Common myeloid progenitor, CD34-positive (primary cell): ENCODE data around the gene CETN2.

Experiments used
- CTCF ChIA-PET: fragments of 350-600 bp; sonication (Branson Sonifier 250); formaldehyde crosslinking; loops from one replicate; lab custom pipeline; 2021; ENCODE audit warnings: antibody characterized with exemption; lab: Charles Lee
- POLR2A ChIA-PET: fragments of 350-600 bp; sonication (Branson Sonifier 250); formaldehyde crosslinking; loops from one replicate; lab custom pipeline; 2021; ENCODE audit warnings: antibody characterized with exemption; lab: Charles Lee
- DNase-seq, 3 donors: peaks; one replicate each; pipeline versions ENCODE4 v3.0.0 to v3.0.0-alpha.2; 2013
- H3K27ac ChIP-seq, 2 experiments: 1 replicate in 1 of 2; 2 replicates in 1 of 2; pipeline ENCODE4 v1.7.0; 2013; ENCODE audit warnings: inconsistent platforms in 2 of 2, low read length in 2 of 2, mild to moderate bottlenecking in 2 of 2, low read depth in 1 of 2, moderate library complexity in 1 of 2; ENCODE audit not compliant: severe bottlenecking in 2 of 2, insufficient read depth in 1 of 2, poor library complexity in 1 of 2
- H3K27me3 ChIP-seq, 5 experiments: replicated peaks in 2 of 5; 1 replicate in 3 of 5; 2 replicates in 2 of 5; pipeline versions ENCODE4 v1.6.1 to v1.7.0; 2013; ENCODE audit warnings: low read length in 4 of 5, mild to moderate bottlenecking in 2 of 5, moderate library complexity in 2 of 5, inconsistent platforms in 1 of 5; ENCODE audit not compliant: insufficient read depth in 5 of 5, control insufficient read depth in 4 of 5
- H3K36me3 ChIP-seq, 4 experiments: 1 replicate in 2 of 4; 2 replicates in 2 of 4; pipeline versions ENCODE4 v1.6.1 to v1.7.0; 2013; ENCODE audit warnings: low read length in 3 of 4, control low read depth in 1 of 4, mild to moderate bottlenecking in 1 of 4; ENCODE audit not compliant: control insufficient read depth in 4 of 4, insufficient read depth in 4 of 4
- H3K4me1 ChIP-seq, 4 experiments: 1 replicate in 3 of 4; 2 replicates in 1 of 4; pipeline versions ENCODE4 v1.6.1 to v1.7.1; 2013; ENCODE audit warnings: low read length in 3 of 4, mild to moderate bottlenecking in 3 of 4, control low read depth in 1 of 4, inconsistent platforms in 1 of 4, moderate library complexity in 1 of 4; ENCODE audit not compliant: control insufficient read depth in 4 of 4, insufficient read depth in 4 of 4; ENCODE audit errors: control extremely low read depth in 1 of 4
- H3K4me3 ChIP-seq, 7 experiments: 1 replicate in 4 of 7; 2 replicates in 3 of 7; pipeline versions ENCODE4 v1.5.1 to v1.7.0; 2013; ENCODE audit warnings: mild to moderate bottlenecking in 7 of 7, low read length in 6 of 7, moderate library complexity in 6 of 7, inconsistent platforms in 2 of 7, low read depth in 2 of 7, control low read depth in 1 of 7; ENCODE audit not compliant: insufficient read depth in 4 of 7, control insufficient read depth in 1 of 7; ENCODE audit errors: extremely low read depth in 1 of 7
- H3K9me3 ChIP-seq, 5 experiments: 1 replicate in 4 of 5; 2 replicates in 1 of 5; pipeline versions ENCODE4 v1.6.1 to v1.7.1; 2013; ENCODE audit warnings: low read length in 4 of 5, mild to moderate bottlenecking in 2 of 5, inconsistent platforms in 1 of 5, low read depth in 1 of 5, moderate library complexity in 1 of 5; ENCODE audit not compliant: control insufficient read depth in 4 of 5, insufficient read depth in 2 of 5; ENCODE audit errors: control extremely low read depth in 1 of 5
- WGBS: methylation state at CpG from one replicate; pipeline ENCODE4 v1.1.5; 2013; ENCODE audit not compliant: insufficient coverage; 5-methylcytosine and 5-hydroxymethylcytosine counted together

The CETN2 gene

DNA sequence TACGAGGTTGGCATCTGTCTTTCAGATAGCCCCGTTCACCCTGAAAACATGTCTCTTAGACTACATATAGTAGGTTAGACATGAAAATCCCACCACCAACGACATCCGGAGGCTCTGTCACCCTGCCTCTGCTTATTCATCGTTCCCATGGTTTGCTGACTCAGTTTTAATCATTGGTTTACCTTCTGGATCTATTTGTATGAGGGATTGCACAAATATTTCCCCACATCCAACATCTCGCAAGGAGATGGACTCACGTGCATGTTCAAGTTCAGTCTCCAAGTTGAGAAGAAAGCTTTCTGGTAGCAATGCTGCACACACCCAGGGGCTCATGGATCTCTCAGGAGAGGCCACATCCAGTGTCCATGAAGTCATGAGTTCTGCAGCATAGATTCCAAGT, 10.8 kb downstream of the CETN2 start:
- Histone ChIP-seq H3K4me3 (no peak overlapping the region), H3K27me3 (peaks cover 0 to 23% (median 3%) of the 10 kb centered on the region in 5 experiments), H3K36me3 (no peaks in the 10 kb centered on the region), H3K27ac (no peak overlapping the region), H3K9me3 (no peaks in the 10 kb centered on the region), H3K4me1 (no peaks in the 10 kb centered on the region)
- 78% methylated on average over 7 of the region's 7 CpGs for WGBS
- ChIA-PET CTCF (interaction anchor here (1.0 to 1.4 kb wide), 3 partner anchors 9 to 106 kb away, joined by 3 to 4 read pairs (median 3); no protein-coding TSS in a partner anchor), POLR2A (no interaction called here)
- DNase-seq, result no peak

GRCh38 chrX:152819266-152819665, 11.3 kb downstream of the CETN2 start:
- ChIA-PET CTCF (interaction anchor here (1.0 to 1.4 kb wide), 3 partner anchors 10 to 106 kb away, joined by 3 to 4 read pairs (median 3); no protein-coding TSS in a partner anchor), POLR2A (no interaction called here)
- Histone ChIP-seq H3K36me3 (no peaks in the 10 kb centered on the region), H3K27ac (no peak overlapping the region), H3K4me3 (no peak overlapping the region), H3K9me3 (no peaks in the 10 kb centered on the region), H3K27me3 (peaks cover 0 to 18% (median under 1%) of the 10 kb centered on the region in 5 experiments), H3K4me1 (peaks cover 0 to 2% (median 0%) of the 10 kb centered on the region in 4 experiments)
- DNase-seq, result no peak
- WGBS, result 84% methylated on average over 2 of the region's 2 CpGs

DNA sequence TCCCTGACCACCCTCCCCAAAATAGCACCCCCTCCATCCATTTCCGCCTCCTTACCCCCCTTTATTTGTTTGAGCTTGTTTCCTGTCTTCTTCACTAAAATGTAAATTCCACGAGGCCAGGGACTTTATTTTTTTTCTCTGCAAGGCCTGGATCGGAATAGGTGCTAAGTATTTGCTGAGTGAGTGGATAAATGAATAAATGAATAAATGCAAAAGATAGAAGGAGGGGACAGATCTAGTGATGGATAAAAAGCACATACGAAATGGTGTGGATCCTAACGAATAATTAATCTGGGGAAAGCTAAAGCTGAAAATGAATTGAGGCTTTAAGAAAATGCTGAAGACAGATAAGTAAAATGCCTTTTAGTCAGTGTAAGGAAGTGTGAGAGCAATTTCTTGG, 12.2 kb downstream of the CETN2 start:
- H3K9me3 ChIP-seq, result no peaks in the 10 kb centered on the region
- POLR2A ChIA-PET, result no interaction called here
- H3K36me3 ChIP-seq, result no peaks in the 10 kb centered on the region
- H3K27ac ChIP-seq, result no peak overlapping the region
- CTCF ChIA-PET, result interaction anchor here (1.4 to 1.5 kb wide), 2 partner anchors 13 to 1067 kb away, joined by 3 to 4 read pairs; partner anchors contain the start of genes CETN2 and NSDHL
- H3K4me1 ChIP-seq, result peaks cover 0 to 2% (median 0%) of the 10 kb centered on the region in 4 experiments
- H3K4me3 ChIP-seq, result no peak overlapping the region
- WGBS, result 90% methylated on average over 5 of the region's 5 CpGs
- no peak for DNase-seq
- peaks cover 0 to 9% (median 0%) of the 10 kb centered on the region in 5 experiments for H3K27me3 ChIP-seq

- peak in 2 of 3 donors; percentile 35 to 38 for DNase-seq
- Histone ChIP-seq H3K9me3 (no peaks in the 10 kb centered on the region), H3K4me1 (peaks cover 0 to 2% (median 0%) of the 10 kb centered on the region in 4 experiments), H3K36me3 (no peaks in the 10 kb centered on the region), H3K27me3 (no peaks in the 10 kb centered on the region), H3K27ac (no peak overlapping the region), H3K4me3 (no peak overlapping the region)
- ChIA-PET POLR2A (no interaction called here), CTCF (interaction anchor here (1.2 to 1.5 kb wide), 3 partner anchors 14 to 1066 kb away, joined by 3 to 4 read pairs (median 3); partner anchors contain the start of genes CETN2 and NSDHL)
- WGBS, result 37% methylated on average over 5 of the region's 6 CpGs
These were observed 13.3 kb downstream of the CETN2 start for GRCh38 chrX:152817078-152817764.

DNA sequence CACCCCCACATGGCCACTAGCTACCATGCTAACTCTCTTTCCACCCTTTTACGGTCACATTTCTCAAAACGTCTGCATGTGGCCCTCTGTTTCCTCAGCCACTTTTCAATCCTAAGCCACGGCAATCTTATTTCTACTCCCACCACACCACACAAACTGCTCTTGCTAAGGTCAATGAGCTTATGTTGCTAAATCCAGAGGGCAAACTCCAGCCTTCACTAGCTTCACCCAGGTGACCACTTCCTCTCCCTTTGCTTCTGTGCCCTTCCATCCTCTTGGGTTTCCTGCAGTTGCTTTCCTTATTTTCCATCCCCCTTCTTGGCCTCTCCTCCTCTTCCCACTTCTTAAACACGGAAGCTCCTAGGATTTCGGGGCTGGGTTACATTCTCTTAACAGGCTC, 16.5 kb downstream of the CETN2 start:
- H3K36me3 ChIP-seq, result no peaks in the 10 kb centered on the region
- ChIA-PET CTCF (interaction anchor here (0.9 to 1.3 kb wide), 3 partner anchors 9 to 1062 kb away, joined by 3 to 5 read pairs (median 3); no protein-coding TSS in a partner anchor), POLR2A (interaction anchor here (0.7 kb wide), 1 partner anchor 11 kb away, joined by 3 read pairs; no protein-coding TSS in a partner anchor)
- H3K27me3 ChIP-seq, result peaks cover 0 to 4% (median 0%) of the 10 kb centered on the region in 5 experiments
- peaks cover 0 to 2% (median 0%) of the 10 kb centered on the region in 4 experiments for H3K4me1 ChIP-seq
- WGBS, result 61% methylated on average over 5 of the region's 5 CpGs
- no peak overlapping the region for H3K4me3 ChIP-seq
- no peak overlapping the region for H3K27ac ChIP-seq
- no peaks in the 10 kb centered on the region for H3K9me3 ChIP-seq
- no peak for DNase-seq

- 26% methylated on average over 3 of the region's 5 CpGs for WGBS
- DNase-seq, result peak in 2 of 3 donors; percentile 14 to 32
- Histone ChIP-seq H3K4me3 (no peak overlapping the region), H3K36me3 (no peaks in the 10 kb centered on the region), H3K9me3 (no peaks in the 10 kb centered on the region), H3K27me3 (peaks cover 0 to 4% (median 0%) of the 10 kb centered on the region in 5 experiments), H3K27ac (no peak overlapping the region), H3K4me1 (peaks cover 0 to 2% (median 0%) of the 10 kb centered on the region in 4 experiments)
- CTCF ChIA-PET, result interaction anchor here (0.9 to 1.3 kb wide), 3 partner anchors 10 to 1061 kb away, joined by 3 to 5 read pairs (median 3); no protein-coding TSS in a partner anchor
- POLR2A ChIA-PET, result no interaction called here
These were observed 17.4 kb downstream of the CETN2 start for GRCh38 chrX:152813206-152813605.

DNA sequence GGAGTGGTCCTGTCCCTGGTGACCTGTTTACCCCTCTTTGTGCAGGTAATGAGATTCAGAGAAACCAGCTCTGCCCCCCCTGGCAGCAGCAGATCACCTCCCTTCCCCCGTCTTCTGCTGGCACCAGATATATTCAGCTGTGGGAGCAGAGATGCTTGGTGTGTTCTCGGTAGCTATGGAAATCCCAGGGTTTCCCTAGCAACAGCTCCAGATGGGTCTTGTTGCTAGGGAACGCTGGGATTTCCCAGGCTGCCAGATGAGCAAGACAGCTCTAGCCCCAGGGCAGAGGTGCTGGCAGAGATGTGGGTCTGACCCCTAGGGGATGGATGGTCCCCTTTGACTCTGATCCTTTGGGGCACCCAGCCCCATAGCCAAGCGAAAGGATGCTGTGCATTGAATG, 20.2 kb downstream of the CETN2 start:
- no peak overlapping the region for H3K27ac ChIP-seq
- POLR2A ChIA-PET, result no interaction called here
- DNase-seq, result no peak
- H3K27me3 ChIP-seq, result peaks cover 0 to 8% (median 0%) of the 10 kb centered on the region in 5 experiments
- no peak overlapping the region for H3K4me3 ChIP-seq
- WGBS, result 59% methylated on average over 4 of the region's 4 CpGs
- H3K36me3 ChIP-seq, result no peaks in the 10 kb centered on the region
- CTCF ChIA-PET, result no interaction called here
- peaks cover 0 to 2% (median 0%) of the 10 kb centered on the region in 4 experiments for H3K4me1 ChIP-seq
- H3K9me3 ChIP-seq, result no peaks in the 10 kb centered on the region
